Measurements from ENCODE around the gene KLRD1.
"Not testable (repeated sequence)": the region's sequence is repeated elsewhere in the genome, so short reads cannot be mapped to it uniquely, and the experiment has no call there.

KLRD1 gene

DNA sequence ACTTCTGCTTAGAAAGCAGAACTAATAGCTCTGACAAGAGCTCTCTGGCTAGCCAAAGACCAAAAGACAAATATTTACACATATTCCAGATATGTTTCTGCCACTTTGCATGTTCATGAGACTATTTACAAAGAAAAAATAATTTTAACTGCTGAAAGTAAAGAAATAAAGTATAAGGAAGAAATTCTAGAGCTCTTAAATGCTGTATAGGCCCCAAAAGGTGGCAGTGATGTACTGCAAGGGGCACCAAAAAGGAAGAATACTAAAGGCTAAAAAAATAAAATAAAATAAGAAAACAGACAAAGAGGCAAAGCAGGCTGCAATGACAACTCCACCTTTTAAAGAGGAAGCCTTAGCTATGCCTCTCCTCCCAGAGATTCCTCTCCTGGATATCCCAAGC is 59.2 kb downstream of the KLRD1 start:
- TF ChIP-seq EZH2phosphoT487 (IDR thresholded peaks at IDR 0.05; ENCODE audit: borderline replicate concordance, low read length), result no peak
- TF ChIP-seq, protein P1, sequence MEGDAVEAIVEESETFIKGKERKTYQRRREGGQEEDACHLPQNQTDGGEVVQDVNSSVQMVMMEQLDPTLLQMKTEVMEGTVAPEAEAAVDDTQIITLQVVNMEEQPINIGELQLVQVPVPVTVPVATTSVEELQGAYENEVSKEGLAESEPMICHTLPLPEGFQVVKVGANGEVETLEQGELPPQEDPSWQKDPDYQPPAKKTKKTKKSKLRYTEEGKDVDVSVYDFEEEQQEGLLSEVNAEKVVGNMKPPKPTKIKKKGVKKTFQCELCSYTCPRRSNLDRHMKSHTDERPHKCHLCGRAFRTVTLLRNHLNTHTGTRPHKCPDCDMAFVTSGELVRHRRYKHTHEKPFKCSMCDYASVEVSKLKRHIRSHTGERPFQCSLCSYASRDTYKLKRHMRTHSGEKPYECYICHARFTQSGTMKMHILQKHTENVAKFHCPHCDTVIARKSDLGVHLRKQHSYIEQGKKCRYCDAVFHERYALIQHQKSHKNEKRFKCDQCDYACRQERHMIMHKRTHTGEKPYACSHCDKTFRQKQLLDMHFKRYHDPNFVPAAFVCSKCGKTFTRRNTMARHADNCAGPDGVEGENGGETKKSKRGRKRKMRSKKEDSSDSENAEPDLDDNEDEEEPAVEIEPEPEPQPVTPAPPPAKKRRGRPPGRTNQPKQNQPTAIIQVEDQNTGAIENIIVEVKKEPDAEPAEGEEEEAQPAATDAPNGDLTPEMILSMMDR (IDR thresholded peaks at IDR 0.05; ENCODE audit: low read depth, low read length, poor library complexity, severe bottlenecking), result no peak
- Histone ChIP-seq H3K4me2 (ENCODE audit: low read length) (no peak overlapping the region), H3K9me3 (ENCODE audit: control insufficient read depth, insufficient read depth, low read length) (peaks cover 10% of the 10 kb centered on the region; the same call in 1 of the 2 replicates), H4K20me1 (ENCODE audit: control insufficient read depth, insufficient read depth, low read depth, low read length) (no peaks in the 10 kb centered on the region), H3K36me3 (ENCODE audit: control insufficient read depth, low read length) (no peaks in the 10 kb centered on the region), H3K27me3 (ENCODE audit: control insufficient read depth, low read length) (no peaks in the 10 kb centered on the region), H3F3A (ENCODE audit: control insufficient read depth, insufficient read depth) (no peaks in the 10 kb centered on the region), H3K27ac (ENCODE audit: low read depth, low read length) (no peak overlapping the region), H3K79me2 (ENCODE audit: control insufficient read depth, low read length) (no peaks in the 10 kb centered on the region), H3K9me2 (replicated peaks; ENCODE audit: control insufficient read depth, low read length) (no peaks in the 10 kb centered on the region), H3K4me1 (ENCODE audit: control insufficient read depth, low read length) (peaks cover 18% of the 10 kb centered on the region), H3K4me3 (ENCODE audit: low read length) (no peak overlapping the region)

DNA sequence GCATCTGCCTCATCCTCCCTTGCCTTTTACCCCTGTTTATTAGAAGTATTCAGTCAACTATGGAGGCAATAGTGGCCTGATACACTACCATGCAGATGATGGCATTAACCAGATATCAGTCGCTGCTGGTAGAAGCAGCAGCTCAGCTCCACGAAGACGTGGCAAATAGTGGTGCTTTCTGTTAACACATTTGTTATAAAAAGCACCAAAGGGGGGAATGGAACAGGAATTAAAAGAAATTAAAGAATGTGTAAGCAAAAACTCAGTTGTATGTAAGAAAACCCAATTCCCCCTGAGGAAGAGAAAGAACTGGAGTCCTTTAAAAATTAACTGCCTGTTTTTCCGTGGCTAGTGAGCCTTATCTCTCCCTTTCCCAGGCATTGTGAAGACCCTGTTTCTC is 60.0 kb downstream of the KLRD1 start:
- not testable (repeated sequence) for H3F3A ChIP-seq (ENCODE audit: control insufficient read depth, insufficient read depth); H3K4me3 ChIP-seq (ENCODE audit: low read length); H3K27me3 ChIP-seq (ENCODE audit: control insufficient read depth, low read length); H3K9me3 ChIP-seq (ENCODE audit: control insufficient read depth, insufficient read depth, low read length); H3K79me2 ChIP-seq (ENCODE audit: control insufficient read depth, low read length); H4K20me1 ChIP-seq (ENCODE audit: control insufficient read depth, insufficient read depth, low read depth, low read length); H3K36me3 ChIP-seq (ENCODE audit: control insufficient read depth, low read length); H3K4me2 ChIP-seq (ENCODE audit: low read length); H3K9me2 ChIP-seq (replicated peaks; ENCODE audit: control insufficient read depth, low read length); H3K27ac ChIP-seq (ENCODE audit: low read depth, low read length)
- peaks cover 22% of the 10 kb centered on the region for H3K4me1 ChIP-seq (ENCODE audit: control insufficient read depth, low read length)

DNA sequence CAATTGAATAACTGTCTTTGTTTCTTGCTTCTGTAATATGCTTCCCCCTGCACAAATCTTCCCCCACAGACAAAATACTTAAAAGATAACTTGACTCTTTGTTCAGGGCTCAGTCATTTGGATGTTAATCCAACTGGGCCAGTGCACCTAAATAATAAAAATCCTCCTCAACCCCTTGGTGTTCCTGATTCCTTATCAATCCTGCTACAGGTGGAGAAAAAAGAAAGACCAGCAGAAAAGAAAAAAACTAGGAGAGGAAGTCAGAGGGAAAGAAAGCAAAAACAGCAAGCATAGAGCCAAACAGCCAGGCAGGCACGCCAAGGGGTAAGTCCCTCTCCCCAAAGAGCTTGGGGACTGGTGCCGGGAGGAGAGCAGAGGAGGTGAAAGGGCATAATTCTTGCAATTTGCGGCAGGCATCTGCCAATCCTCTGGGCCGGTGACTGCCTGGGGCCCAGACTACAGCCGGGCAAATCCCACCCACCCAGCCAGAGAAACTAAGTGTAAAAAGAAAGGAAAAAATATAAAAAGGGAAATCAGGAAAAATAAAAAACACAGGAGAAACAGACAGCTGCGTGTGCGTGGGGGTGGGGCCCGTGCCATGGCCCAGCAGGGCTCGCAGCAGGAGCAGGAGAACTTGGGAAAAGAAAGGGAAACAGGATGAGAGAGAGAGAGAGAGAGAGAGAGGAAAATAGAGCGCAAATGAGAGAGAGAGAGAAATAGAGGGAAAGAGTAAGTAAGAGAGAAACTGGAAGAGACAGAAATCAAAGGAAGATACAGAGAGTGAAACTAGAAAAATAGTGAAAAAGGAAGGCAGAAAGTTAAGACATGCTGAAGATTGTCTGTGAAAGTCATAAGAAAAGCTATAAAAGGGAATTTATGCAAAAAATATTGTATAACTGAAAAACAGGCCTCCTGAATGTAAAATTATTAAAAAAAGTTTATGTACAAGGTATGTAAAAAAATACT is 60.8 kb downstream of the KLRD1 start:
- no peak overlapping the region for H3K27ac ChIP-seq (ENCODE audit: low read depth, low read length)
- no peak overlapping the region for H3K4me2 ChIP-seq (ENCODE audit: low read length)
- no peaks in the 10 kb centered on the region for H3K36me3 ChIP-seq (ENCODE audit: control insufficient read depth, low read length)
- H3K9me2 ChIP-seq (replicated peaks; ENCODE audit: control insufficient read depth, low read length), result no peaks in the 10 kb centered on the region
- H3K4me1 ChIP-seq (ENCODE audit: control insufficient read depth, low read length), result peaks cover 22% of the 10 kb centered on the region
- no peaks in the 10 kb centered on the region for H3K79me2 ChIP-seq (ENCODE audit: control insufficient read depth, low read length)
- no peaks in the 10 kb centered on the region for H3F3A ChIP-seq (ENCODE audit: control insufficient read depth, insufficient read depth)
- peaks cover 10% of the 10 kb centered on the region; the same call in 1 of the 2 replicates for H3K9me3 ChIP-seq (ENCODE audit: control insufficient read depth, insufficient read depth, low read length)
- no peaks in the 10 kb centered on the region for H3K27me3 ChIP-seq (ENCODE audit: control insufficient read depth, low read length)
- no peaks in the 10 kb centered on the region for H4K20me1 ChIP-seq (ENCODE audit: control insufficient read depth, insufficient read depth, low read depth, low read length)
- H3K4me3 ChIP-seq (ENCODE audit: low read length), result no peak overlapping the region
- no peak for TF ChIP-seq EZH2phosphoT487 (IDR thresholded peaks at IDR 0.05; ENCODE audit: borderline replicate concordance, low read length)
- TF ChIP-seq, protein P1 (IDR thresholded peaks at IDR 0.05; ENCODE audit: low read depth, low read length, poor library complexity, severe bottlenecking), result no peak
